ENCODE data around the gene GAA. TPM values are rescaled to one million over a fixed set of nuclear protein-coding genes. Genes with fewer than 3 reads are reported as not detected.

Gene GAA
- total and polyA plus RNA-seq, 2 of the 8 experiments (the other 6 are each of a cell fraction or from before 2014, with no cell fraction given), result 14.8 to 30.0 TPM

DNA sequence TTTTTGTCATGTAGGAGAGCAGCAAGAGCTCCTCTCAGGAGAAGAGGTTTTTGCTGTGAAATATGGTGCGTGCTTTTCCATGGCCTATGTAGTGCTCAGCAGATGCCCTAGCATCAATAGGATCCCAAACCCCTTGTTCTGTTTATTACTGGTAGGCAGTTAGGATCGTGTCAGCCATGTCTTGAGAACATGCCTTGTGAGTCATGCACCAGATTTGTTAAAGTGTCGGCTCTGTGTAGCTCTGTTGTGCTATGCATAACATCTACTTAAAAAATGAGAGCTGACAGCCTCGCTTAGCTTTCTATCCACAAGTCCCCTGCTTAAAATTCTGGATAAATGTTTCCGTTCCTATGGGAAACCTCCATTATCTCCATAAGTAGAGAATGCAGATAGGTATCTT is 50.0 kb downstream of the GAA start (continued):
- no peak for TF ChIP-seq KDM4A (IDR thresholded peaks at IDR 0.05; ENCODE audit: low read depth, low read length, severe bottlenecking)
